Measurements from ENCODE around the gene TNFSF10. TPM values are rescaled to one million over a fixed set of nuclear protein-coding genes. Genes with fewer than 3 reads are reported as not detected.

Gene TNFSF10
- total and polyA plus RNA-seq, 9 donors = 9.6 to 51.5 (median 13.6) TPM

DNA sequence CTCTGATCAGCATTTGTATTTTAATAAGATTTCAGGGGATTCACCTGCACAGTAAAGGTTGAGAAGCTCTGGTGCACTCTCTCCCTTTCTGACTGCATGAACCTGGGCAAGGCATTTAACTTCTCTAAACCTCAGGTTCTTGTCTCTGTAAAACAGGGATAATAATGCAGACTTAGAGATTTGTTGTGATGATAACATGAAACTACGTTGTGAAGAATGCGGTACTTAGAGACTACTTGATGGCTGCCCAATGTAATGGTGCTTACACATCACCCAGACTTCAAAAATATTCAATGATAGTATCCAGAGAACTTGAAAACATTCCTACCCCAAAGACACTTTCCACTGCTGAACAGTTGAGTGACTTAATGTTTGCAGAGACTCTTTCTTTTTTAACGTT, 19.8 kb upstream of the TNFSF10 start:
- Histone ChIP-seq H3K27me3 (no peaks in the 10 kb centered on the region), H3K4me3 (no peak overlapping the region), H3K36me3 (no peaks in the 10 kb centered on the region), H3K27ac (no peak overlapping the region), H3K4me1 (ENCODE audit: insufficient read depth) (peaks cover 1% of the 10 kb centered on the region), H3K9me3 (no peaks in the 10 kb centered on the region)
- intact Hi-C loops (cut with DNase I) = no loop called here
- TF ChIP-seq, protein P1, sequence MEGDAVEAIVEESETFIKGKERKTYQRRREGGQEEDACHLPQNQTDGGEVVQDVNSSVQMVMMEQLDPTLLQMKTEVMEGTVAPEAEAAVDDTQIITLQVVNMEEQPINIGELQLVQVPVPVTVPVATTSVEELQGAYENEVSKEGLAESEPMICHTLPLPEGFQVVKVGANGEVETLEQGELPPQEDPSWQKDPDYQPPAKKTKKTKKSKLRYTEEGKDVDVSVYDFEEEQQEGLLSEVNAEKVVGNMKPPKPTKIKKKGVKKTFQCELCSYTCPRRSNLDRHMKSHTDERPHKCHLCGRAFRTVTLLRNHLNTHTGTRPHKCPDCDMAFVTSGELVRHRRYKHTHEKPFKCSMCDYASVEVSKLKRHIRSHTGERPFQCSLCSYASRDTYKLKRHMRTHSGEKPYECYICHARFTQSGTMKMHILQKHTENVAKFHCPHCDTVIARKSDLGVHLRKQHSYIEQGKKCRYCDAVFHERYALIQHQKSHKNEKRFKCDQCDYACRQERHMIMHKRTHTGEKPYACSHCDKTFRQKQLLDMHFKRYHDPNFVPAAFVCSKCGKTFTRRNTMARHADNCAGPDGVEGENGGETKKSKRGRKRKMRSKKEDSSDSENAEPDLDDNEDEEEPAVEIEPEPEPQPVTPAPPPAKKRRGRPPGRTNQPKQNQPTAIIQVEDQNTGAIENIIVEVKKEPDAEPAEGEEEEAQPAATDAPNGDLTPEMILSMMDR (IDR thresholded peaks at IDR 0.05) = no peak
- 70 to 77% (median 76%) methylated on average over 3 of the region's 3 CpGs for WGBS, 3 donors
- DNase-seq = no peak

DNA sequence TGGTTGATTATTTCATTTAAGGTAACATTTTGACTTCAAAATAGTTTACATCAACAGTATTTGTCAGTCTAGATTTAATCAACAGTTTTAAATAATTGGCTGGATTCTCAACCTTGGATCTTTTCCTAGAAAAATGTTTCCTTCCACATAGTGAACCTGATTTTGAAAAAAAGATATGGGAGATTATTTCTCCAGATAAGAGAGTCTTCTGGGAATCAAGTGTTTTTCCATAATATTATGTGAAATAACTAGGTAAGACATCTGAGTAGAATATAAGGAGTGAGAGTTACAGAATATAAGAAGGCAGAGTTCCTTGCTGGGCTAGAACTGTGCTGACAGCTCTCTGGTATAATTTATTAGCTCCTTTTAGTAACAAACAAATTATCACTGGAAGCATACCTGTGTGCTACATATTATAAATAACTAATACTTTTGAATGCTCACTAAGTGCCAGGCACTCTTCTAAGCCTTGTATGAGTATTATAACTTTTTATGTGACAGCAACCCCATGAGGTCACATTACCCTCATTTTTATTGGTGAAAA, 18.8 kb upstream of the TNFSF10 start:
- TF ChIP-seq EP300 (IDR thresholded peaks at IDR 0.05) = no peak
- no peak for TF ChIP-seq POLR2A (IDR thresholded peaks at IDR 0.05)
- TF ChIP-seq, protein P1 (IDR thresholded peaks at IDR 0.05) = no peak
- H3K4me3 ChIP-seq = no peak overlapping the region
- H3K9me3 ChIP-seq = no peaks in the 10 kb centered on the region
- intact Hi-C loops (cut with DNase I) = no loop called here
- no peaks in the 10 kb centered on the region for H3K36me3 ChIP-seq
- no peaks in the 10 kb centered on the region for H3K4me1 ChIP-seq (ENCODE audit: insufficient read depth)
- no peak overlapping the region for H3K27ac ChIP-seq
- H3K27me3 ChIP-seq = no peaks in the 10 kb centered on the region
- no peak for DNase-seq

DNA sequence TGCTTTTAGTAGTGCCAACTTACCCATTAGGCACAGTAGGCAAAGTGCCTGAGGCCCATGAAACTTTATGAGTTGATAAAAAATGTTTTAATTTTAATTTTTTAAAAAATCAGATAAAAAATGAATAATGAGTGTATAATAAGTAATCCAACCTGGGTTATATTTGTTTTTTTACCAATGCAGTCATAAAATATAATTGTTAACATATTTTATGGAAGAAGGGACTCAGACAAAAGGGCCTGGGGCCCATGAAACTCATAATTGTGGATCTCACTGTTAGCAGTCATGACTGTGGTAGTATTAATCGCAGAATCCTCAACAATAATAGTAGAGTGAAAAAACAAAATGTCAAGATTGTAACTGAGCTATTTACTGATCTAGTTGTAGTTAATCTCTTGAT, 16.8 kb upstream of the TNFSF10 start:
- no peak for DNase-seq
- H3K27ac ChIP-seq = no peak overlapping the region
- TF ChIP-seq, protein P1 (IDR thresholded peaks at IDR 0.05) = no peak
- no peak for TF ChIP-seq POLR2A (IDR thresholded peaks at IDR 0.05)
- H3K36me3 ChIP-seq = no peaks in the 10 kb centered on the region
- no peaks in the 10 kb centered on the region for H3K9me3 ChIP-seq
- WGBS, 3 donors = 98 to 100% (median 99%) methylated on average over 1 of the region's 1 CpG
- no peak overlapping the region for H3K4me3 ChIP-seq
- intact Hi-C loops (cut with DNase I) = no loop called here
- no peaks in the 10 kb centered on the region for H3K27me3 ChIP-seq
- H3K4me1 ChIP-seq (ENCODE audit: insufficient read depth) = no peaks in the 10 kb centered on the region

DNA sequence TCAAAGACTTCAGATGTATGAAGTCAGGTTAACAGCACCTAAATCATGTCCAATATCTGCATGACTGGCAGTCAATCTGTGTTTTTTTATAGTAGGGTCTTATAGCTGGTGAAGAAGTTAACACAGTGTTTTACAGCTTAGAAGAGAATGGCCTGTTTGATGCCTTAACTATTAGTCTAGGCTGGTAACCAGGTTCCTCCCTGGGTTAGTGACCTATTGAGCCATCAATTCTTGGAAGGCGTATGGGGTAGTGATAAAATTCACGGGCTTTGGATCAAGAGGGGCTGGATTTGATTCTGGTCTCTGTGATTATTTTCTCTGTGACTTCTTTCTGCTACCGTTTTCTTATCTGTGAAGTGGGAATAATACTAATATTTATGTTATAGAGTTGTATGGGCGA, 16.0 kb upstream of the TNFSF10 start:
- Histone ChIP-seq H3K36me3 (no peaks in the 10 kb centered on the region), H3K27ac (no peak overlapping the region), H3K27me3 (no peaks in the 10 kb centered on the region), H3K9me3 (no peaks in the 10 kb centered on the region), H3K4me3 (no peak overlapping the region), H3K4me1 (ENCODE audit: insufficient read depth) (no peaks in the 10 kb centered on the region)
- no peak for DNase-seq
- intact Hi-C loops (cut with DNase I) = no loop called here
- 68 to 78% (median 74%) methylated on average over 4 of the region's 4 CpGs for WGBS, 3 donors
- TF ChIP-seq, protein P1 (IDR thresholded peaks at IDR 0.05) = no peak
- TF ChIP-seq POLR2A (IDR thresholded peaks at IDR 0.05) = no peak
- TF ChIP-seq EP300 (IDR thresholded peaks at IDR 0.05) = no peak
